ENCODE measurements around the gene CHD1L.

GRCh38 chr1:147341246-147341645 is 98.8 kb downstream of the CHD1L start:
- no peak for TF ChIP-seq CTCF (IDR thresholded peaks at IDR 0.05)
- no peak for TF ChIP-seq POLR2A (IDR thresholded peaks at IDR 0.05)
